Left ventricle myocardium inferior (tissue), 1 donor: ENCODE measurements around the gene EML6. TPM values are rescaled to one million over a fixed set of nuclear protein-coding genes. Genes with fewer than 3 reads are reported as not detected.

Source experiments
- DNase-seq: peaks from one replicate; pipeline ENCODE4 v3.0.0-alpha.2; 2020
- H3K27ac ChIP-seq: fragments of 200-600 bp; replicated peaks from 2 replicates; pipeline ENCODE4 v1.8.0; 2021
- H3K27me3 ChIP-seq: fragments of 200-600 bp; 2 replicates; pipeline ENCODE4 v1.8.0; 2021; ENCODE audit warnings: low read depth
- H3K36me3 ChIP-seq: fragments of 200-600 bp; 2 replicates; pipeline ENCODE4 v1.8.0; 2021
- H3K4me1 ChIP-seq: fragments of 200-600 bp; 2 replicates; pipeline ENCODE4 v1.8.0; 2021
- H3K4me3 ChIP-seq: fragments of 200-600 bp; 2 replicates; pipeline ENCODE4 v1.8.0; 2021; ENCODE audit warnings: mild to moderate bottlenecking, moderate library complexity
- H3K9me3 ChIP-seq: fragments of 200-600 bp; replicated peaks from 2 replicates; pipeline ENCODE4 v1.8.0; 2021
- intact Hi-C: fragments of 100-400 bp; cut with micrococcal nuclease; formaldehyde crosslinking; loops from one replicate; pipeline ENCODE4 v1.11.0; 2022
- total RNA-seq: library from RNA; stranded (reverse); fragmentation: NEBNext Ultra II Directional; extraction: Animal tissue kit (Norgen Biotek cat#: 25700); gene quantifications from one replicate; pipeline ENCODE4 v1.2.1, GENCODE V29; 2021
- TF ChIP-seq, protein P1 (sequence below): fragments of 200-600 bp; IDR thresholded peaks from 2 replicates; pipeline ENCODE4 v1.8.0; 2021; ENCODE audit warnings: antibody characterized with exemption, mild to moderate bottlenecking, borderline replicate concordance
- donor health status: DM: no; HTN: yes; CAD: no; lungs with severe emphysema.

The EML6 gene
- total RNA-seq, 1 donor from 2014 or later = 0.77 TPM

DNA sequence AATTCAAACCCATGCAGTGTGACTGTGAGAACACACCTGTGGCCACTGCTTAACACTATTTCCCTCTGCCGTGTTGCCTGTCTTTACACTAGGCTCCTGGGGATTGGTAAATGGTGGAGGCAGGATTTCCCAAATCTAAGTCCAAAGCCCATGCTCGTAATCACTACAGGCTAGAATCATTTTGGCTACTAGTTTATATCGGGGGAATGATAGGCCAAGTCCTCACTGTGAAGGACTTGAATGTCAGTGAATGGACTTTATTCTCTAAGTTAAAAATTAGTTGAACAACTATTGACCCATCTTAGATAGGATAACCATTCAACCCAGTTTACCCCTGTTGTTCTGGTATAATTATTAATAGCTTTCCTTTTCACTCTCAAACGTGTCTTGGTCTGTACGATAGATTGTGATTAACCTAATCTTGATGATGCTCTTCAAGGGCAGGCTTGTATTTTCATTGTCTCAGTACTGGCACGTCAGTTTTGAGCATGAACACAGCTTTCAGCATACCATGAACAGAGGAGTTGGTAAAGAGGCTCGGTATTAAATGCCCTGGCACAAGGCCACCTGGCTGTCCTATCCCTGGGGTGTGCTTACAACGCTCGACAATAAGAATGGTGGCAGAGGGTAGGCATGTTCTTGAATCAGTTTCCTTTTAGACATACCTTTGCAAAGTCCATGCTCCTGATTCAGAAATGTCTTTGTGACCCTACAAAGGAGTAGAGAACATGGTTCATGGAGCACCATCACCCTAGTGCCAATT, 177.9 kb downstream of the EML6 start:
- intact Hi-C loops = loop anchor here (5.0 to 10.0 kb wide), 2 partner anchors 103 to 266 kb away; no protein-coding TSS in a partner anchor
- no peak for DNase-seq
- H3K27me3 ChIP-seq = peaks cover 38% of the 10 kb centered on the region
- no peaks in the 10 kb centered on the region for H3K36me3 ChIP-seq
- no peak overlapping the region for H3K27ac ChIP-seq
- TF ChIP-seq, protein P1, sequence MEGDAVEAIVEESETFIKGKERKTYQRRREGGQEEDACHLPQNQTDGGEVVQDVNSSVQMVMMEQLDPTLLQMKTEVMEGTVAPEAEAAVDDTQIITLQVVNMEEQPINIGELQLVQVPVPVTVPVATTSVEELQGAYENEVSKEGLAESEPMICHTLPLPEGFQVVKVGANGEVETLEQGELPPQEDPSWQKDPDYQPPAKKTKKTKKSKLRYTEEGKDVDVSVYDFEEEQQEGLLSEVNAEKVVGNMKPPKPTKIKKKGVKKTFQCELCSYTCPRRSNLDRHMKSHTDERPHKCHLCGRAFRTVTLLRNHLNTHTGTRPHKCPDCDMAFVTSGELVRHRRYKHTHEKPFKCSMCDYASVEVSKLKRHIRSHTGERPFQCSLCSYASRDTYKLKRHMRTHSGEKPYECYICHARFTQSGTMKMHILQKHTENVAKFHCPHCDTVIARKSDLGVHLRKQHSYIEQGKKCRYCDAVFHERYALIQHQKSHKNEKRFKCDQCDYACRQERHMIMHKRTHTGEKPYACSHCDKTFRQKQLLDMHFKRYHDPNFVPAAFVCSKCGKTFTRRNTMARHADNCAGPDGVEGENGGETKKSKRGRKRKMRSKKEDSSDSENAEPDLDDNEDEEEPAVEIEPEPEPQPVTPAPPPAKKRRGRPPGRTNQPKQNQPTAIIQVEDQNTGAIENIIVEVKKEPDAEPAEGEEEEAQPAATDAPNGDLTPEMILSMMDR = no peak
- H3K4me1 ChIP-seq = no peaks in the 10 kb centered on the region
- H3K4me3 ChIP-seq = no peak overlapping the region
- H3K9me3 ChIP-seq = no peaks in the 10 kb centered on the region

DNA sequence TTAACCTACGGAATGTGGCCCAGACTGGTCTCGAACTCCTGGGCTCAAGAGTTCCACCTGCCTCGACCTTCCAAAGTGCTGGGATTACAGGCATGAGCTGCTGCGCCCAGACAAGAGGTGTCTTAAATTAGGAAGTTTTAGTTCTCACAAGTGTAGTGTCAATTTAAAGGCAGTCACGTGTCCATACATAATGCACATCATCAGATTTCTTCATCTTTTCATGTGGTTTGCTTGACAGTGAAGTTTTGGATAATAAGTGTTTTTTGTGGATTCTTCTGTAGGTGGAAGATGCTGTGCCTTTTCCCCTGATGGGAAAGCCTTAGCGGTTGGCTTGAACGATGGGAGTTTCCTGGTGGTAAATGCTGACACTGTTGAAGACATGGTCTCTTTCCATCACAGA, 179.3 kb downstream of the EML6 start:
- Histone ChIP-seq H3K27ac (no peak overlapping the region), H3K4me1 (no peaks in the 10 kb centered on the region), H3K4me3 (no peak overlapping the region), H3K9me3 (no peaks in the 10 kb centered on the region), H3K27me3 (peaks cover 34% of the 10 kb centered on the region), H3K36me3 (no peaks in the 10 kb centered on the region)
- TF ChIP-seq, protein P1 = no peak
- intact Hi-C loops = loop anchor here (5.0 to 10.0 kb wide), 2 partner anchors 102 to 265 kb away; no protein-coding TSS in a partner anchor
- DNase-seq = no peak

DNA sequence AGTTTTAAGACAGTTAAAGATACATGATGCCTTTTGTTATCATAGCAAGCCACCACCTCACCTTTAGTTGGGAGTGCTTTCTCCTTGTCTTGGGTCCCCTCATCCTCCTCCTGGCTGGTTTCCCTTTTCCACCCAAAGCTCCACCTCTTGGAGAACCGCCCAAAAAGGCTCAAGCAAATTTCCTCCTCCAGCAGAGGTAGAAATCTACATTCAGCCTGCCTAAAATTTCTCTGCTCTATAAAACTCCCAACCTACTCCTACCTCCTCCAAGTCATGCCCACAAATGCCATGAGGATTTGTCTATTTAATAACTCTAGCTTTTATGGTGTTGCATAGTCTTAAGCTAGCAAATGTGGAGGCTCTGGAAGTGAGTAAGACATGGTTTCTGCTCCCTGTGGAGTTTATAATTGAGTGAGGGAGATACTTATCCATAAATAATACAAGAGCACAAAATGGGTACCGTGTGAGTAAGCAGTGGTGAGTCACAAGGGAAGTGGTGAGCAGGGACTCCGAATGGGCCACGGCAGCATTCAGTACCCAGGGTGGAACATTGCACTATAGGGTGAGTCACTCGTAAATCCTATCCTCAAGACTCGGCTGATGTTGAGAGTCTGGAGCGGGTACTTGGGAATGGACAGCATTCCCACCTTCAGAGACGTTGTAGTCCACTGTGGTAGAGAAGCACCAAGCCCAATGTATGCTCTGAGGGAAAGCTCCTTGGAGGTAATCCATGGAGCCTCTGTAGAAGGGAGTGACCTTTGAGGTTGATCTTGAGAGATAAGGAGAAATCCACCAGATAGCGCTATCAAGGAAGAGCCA, 180.5 kb downstream of the EML6 start:
- DNase-seq = no peak
- Histone ChIP-seq H3K27ac (no peak overlapping the region), H3K36me3 (no peaks in the 10 kb centered on the region), H3K9me3 (no peaks in the 10 kb centered on the region), H3K4me3 (no peak overlapping the region), H3K4me1 (no peaks in the 10 kb centered on the region), H3K27me3 (peaks cover 34% of the 10 kb centered on the region)
- TF ChIP-seq, protein P1 = no peak
- intact Hi-C loops = loop anchor here (5.0 to 10.0 kb wide), 2 partner anchors 101 to 263 kb away; no protein-coding TSS in a partner anchor

DNA sequence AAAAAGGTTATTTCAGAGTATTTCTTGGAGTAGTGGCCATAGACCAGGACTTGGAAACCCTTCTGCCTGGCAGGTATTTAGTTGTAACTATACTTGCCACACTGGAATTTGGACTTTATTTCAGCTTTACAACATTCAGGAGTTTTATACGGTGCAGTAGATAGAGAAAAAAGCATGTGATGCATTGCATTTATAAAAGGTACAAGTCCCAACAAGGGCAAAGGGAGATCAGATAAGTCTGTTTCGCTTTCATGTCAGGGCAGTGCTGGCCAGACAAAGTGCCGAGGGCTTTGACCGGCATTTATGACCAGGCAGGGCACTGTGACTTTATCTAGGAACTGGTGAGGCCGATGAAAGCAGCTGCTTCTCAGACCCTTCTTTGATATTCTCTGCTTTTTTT, 181.4 kb downstream of the EML6 start:
- H3K4me1 ChIP-seq = no peaks in the 10 kb centered on the region
- H3K4me3 ChIP-seq = no peak overlapping the region
- TF ChIP-seq, protein P1 = no peak
- DNase-seq = no peak
- H3K27me3 ChIP-seq = peaks cover 34% of the 10 kb centered on the region
- no peaks in the 10 kb centered on the region for H3K36me3 ChIP-seq
- intact Hi-C loops = loop anchor here (5.0 to 10.0 kb wide), 2 partner anchors 100 to 262 kb away; no protein-coding TSS in a partner anchor
- no peak overlapping the region for H3K27ac ChIP-seq
- H3K9me3 ChIP-seq = no peaks in the 10 kb centered on the region

DNA sequence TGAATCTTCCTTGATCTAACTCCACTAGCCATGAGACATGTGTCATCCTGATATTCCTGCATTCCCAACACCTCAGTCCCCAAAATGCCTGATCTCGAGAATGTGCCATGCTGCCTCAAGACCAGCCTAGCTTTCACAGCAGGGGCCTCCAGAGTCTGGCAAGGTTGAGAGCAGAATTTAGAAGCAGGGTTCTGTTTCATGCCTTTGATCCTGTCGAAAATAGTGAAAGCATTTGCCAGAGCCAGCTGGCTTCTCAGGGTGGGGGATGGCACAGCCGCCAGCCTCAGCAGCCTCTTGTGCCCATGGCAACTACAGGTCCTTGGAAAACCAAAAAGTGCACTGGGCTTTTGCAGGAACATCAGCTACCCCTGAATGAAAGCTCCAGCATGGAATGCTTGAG, 183.3 kb downstream of the EML6 start:
- H3K4me3 ChIP-seq = no peak overlapping the region
- peaks cover 30% of the 10 kb centered on the region for H3K27me3 ChIP-seq
- intact Hi-C loops = loop anchor here (10.0 kb wide), 1 partner anchor 98 kb away; no protein-coding TSS in a partner anchor
- H3K4me1 ChIP-seq = no peaks in the 10 kb centered on the region
- no peaks in the 10 kb centered on the region for H3K36me3 ChIP-seq
- H3K9me3 ChIP-seq = no peaks in the 10 kb centered on the region
- H3K27ac ChIP-seq = no peak overlapping the region
- TF ChIP-seq, protein P1 = no peak
- DNase-seq = no peak
